Measurements from ENCODE around the gene CTNNA1.

CTNNA1 gene

DNA sequence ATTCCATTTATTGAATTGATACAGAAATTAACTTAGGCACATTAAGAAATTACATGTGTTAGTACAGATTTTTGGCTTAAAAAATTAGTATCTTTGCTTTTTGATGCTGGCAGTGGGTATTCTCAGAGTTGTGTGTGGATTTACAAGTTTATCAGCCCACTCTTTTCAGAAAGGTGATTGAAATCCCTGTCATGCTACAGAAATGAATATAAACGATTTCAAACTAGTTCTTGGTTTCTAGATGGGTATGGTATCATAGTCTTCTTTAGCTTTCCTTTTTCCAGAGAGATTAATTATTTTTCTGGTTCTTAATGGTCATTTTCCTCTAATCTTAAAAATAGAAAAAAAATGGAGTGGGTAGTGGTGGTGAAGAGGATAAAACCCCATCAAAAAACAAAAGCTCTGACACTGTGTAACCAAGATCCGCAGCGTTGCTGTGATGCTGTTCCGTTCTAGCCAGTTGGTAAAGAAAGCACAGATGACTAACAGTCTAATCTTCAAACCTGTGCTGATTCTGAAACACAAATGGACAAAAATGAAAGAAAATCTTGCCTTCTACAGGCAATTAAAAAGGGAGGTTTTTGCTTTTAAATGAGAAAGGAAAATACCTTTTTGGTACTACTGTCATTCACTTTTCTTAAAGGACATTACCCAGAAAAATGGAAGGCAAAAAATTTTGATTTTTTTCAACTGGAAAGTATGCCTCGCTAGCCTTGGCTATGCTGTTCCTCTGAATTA is 116.7 kb downstream of the CTNNA1 start:
- DNase-seq, result peak; percentile 3

DNA sequence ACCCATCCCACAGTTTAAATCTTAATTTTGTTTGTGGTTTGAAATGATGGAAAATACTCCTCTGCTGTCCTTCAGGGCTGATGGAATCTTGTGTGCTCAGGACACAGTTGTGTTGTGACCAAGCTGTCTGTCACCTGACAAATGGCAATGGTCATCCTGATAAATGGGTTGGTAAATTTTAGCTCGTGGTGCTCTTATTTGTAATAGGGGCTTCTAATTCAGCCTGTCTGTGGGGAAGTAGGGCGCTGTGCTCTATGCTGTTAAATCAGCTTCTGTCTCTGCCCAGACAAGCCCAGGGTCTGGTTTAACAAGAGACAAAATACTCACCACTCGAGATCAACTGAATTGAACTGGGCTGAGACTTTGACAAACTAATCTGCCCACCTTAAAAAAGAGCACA is 117.4 kb downstream of the CTNNA1 start:
- DNase-seq, result no peak

DNA sequence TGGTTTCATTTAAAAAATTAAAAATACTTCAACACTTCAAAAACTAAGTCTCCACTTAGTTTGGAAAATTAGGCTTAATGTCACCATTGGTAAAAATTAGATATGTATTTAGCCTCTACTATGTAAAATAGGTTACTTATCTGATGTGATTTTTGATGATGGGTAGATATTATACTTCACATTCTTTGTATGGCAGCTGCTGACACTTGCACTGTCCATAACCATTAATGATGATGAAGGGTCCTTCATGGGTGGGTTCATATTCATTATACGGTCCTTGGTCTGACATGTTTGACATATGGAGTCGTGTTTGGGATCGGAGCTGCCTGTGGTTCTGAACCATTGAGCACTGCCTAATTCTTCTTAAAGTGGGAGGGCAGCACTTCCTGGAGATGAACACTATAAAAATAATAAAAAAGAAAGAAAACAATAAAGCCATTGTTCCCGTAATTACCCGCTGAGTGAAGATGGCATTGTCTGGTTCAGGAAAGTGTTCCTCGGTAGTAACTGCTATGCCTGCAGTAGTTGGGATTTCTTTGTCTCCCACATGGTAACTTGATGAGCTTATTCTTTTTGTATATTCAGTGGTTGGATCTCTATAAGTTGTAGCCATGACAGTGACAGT is 119.7 kb downstream of the CTNNA1 start:
- no peak for DNase-seq

DNA sequence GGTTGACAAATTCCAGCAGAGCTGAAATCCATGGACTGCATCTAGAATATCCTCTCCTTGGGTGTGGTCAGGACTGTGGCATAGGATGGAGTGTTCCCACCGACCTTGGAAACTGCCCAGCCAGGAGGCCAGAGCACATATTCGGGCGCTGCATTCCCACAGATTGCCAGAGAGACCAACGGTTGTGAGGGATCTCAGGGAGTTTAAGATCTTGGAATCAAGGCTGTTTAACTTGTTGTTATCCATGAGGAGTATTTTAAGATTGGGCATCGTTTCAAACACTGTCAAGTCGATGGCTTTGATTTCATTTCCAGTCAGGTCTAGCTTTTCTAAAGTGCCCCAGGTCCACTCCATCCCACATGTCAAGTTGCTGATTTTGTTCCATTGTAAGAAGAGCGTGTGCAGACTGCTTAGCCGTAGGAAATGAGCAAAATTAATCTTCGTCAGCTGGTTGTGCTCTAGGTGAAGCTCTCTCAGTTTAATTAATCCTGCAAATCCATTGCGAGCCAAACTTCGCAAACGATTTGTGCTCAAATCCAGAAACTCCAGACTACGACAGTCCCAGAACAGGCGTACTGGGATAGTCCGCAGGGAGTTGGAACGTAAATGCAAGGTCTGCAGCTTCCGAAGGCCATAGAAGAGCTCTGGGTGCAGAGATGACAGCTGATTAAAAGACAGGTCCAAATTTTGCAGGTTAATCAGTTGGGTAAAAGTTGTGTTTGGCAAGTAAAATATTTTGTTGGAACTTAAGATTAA is 120.4 kb downstream of the CTNNA1 start:
- no peak for DNase-seq

DNA sequence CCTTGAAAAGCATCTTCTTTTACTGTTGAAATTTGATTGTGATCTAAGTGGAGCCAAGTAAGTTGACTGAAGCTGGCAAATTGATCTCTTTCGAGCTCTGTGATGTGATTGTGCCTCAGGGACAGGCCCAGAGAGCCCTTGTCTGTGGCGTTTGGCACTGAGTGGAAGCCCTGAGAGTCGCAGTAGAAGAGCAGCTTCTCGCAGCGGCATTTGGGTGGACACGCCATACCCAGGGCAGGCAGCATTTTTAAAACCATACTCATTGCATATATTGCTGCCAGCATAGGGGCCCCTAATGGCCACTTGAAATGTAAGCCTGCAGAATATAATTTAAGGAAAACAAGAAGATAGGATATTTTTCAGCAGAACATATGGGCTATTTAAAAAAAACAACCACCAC is 121.0 kb downstream of the CTNNA1 start:
- DNase-seq, result no peak

DNA sequence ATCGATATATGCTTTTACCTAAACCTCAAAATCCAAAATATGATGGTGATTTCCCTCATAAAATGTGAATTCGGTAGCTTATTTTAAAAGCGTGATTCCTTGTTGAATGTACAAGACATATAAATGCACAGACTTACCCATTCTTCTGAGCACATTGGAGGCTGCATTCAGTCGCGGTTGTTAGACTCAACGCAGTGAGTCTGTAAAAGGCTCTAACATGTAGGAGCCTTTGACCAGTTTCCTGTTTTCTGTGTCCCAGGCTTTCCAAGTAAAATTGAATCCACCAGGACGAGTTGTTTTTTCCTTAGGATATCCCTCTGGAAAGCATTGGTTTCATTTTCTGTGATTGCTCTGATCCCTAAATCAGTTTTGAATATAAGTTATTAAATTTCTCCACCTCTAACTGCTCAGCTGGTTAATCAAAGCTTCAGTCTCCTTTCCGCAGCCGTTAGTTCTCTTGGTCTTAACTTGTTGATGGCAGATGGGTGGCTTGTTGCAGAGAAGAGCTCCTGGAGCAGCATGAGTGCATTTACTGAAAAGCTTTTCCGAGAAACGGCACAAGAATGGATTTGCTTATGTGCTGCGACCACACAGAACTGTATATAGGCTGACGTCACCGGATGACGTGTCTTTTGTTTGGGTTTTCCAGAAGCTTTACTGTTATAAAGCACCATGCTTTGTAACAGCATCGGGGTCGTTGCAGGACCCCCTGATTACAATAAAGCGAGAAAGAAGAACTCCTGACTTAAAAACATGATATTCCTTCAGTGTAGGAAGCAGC is 121.7 kb downstream of the CTNNA1 start, which contains the start of gene LRRTM2:
Gene LRRTM2 (minus strand): TSS at position 565 of the 781 bp plus-strand sequence. CDS start 424 bp downstream, at position 141.
- no peak for DNase-seq

DNA sequence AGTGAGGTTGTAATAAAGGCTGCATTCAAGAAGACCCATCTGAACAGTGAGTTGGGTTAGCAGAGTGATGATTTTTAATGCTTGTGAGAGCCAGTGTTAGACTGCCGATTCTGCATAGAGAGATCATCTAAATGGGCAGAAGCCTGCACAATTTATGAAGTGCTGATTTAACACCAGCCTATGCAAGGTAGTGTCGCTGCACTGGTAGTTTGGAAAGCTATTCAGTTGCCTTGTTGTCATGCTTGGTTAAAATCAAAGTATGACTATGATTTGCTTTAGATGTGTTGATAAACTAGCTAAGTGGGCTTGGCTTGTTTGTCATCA is 122.3 kb downstream of the CTNNA1 start:
- no peak for DNase-seq

DNA sequence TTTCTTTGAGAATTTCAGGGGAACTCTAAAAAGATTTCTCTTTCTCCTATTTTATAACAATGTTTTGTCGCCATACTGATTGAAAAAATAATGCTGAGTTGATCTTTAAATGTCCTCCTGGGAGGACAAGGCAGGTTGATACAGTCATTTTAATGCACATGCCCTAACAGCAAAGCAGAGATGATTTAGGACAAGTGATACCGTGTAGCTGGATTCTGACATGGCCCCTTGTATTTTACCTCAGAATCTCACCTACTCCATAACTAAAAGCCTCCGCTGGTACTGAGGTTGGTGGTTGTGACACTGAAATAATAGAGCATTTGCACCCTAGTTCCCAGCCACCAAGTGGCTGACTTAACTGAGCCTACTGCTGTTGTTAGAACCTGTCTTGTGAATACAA is 122.7 kb downstream of the CTNNA1 start:
- no peak for DNase-seq

DNA sequence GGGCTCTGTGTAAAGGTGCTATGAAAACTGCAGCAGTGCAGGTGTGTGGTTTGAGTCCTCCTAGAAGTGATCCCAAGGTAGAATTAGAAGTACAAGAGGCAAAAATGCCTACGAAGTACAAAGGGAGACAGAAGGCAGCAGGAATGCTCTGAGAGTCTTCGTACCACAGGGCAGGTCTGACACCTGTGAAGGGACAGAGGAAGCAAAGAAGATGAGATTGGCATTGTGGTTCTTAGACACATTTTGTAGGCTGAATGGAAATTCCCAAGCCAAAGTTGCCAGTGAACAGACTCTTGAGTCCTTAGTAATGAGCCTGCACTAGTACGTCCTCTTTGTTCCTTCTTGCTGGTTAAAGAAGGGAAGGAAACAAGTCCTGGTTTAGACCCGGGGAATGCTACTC is 123.6 kb downstream of the CTNNA1 start:
- DNase-seq, result no peak

DNA sequence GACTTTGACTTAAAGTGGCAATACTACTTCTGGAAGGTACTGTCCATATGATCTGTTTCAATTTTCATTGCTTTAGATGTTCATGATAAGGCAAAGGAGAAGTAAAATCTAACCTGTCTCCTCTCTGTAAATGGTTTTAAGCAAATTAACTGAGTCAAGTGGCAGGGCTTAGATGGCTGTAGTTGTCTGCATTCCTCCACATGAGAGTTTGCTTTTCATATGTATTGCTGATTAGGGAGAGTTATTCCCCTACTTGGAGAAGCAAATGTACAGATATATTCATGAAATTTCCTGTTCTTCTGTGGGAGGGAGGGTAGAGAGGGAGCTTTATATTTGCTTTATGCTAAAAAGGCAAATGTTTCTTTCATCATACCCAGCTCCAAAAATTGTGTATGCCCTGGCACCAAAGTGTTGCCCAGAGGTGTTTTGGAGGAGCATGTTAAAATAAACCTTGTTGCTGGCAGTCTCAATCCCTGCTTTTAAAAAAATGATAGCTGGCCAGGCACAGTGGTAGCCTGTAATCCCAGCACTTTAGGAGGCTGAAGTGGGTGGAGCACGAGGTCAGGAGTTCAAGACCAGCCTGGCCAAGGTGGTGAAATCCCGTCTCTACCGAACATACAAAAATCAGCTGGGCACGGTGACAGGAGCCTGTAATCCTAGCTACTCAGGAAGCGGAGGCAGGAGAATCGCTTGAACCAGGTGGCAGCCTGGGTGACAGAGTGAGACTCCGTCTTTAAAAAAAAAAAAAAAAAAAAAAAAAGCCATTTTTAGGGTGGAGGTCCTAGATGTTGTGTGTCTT is 125.4 kb downstream of the CTNNA1 start:
- no peak for DNase-seq

DNA sequence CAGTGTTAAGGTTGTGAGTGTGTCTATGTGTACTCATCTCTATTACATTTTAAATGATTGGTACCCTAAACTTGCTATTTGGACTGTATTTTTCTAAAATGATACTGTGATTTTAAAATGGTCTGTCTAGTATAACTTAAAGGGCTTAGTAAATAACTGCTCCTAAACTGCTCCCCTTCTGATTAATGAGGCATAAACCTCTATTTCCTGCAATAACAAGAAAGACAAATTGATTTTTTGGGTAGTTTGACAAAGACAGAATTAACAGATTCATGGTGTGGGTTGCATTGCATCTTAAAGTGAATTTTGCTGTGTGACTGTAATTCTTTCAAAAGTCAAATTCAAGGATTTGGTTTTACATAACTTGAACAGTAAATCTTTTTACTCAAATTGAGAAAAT is 130.0 kb downstream of the CTNNA1 start:
- DNase-seq, result no peak

DNA sequence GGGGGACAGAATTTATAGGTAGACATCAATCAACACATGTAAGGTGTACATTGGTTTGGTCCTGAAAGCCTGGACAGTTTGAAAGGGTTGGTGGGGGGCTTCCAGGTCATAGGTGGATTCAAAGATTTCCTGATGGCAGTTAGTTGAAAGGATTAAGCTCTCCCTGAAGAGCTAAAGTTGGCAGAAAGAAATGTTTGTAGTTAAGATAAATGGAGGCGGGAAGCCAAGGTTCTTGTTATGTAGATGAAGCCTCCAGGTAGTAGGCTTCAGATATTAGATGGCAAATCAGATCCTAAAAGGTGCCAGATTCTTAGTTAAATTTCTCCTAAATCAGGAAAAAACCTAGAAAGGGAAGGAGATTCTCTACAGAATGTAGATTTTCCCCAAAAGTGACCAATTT is 130.9 kb downstream of the CTNNA1 start:
- no peak for DNase-seq

DNA sequence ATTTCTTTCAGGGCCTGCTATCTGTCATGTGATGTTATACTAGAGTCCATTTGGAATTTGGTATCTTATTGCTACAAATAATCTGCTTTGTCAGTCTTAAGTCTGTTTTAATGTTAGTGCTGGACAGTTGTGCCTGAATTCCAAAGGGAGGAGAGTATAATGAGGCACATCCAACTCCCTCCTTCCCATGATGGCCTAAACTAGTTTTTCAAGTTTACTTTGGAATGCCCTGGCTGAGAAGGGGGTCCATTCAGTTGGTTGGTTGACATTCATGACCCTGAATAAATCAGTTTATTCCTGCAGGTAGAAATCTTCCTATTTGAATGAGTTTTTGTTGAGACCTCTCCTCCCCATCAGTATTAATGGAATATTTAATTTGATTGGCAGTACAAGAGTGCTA is 131.3 kb downstream of the CTNNA1 start:
- DNase-seq, result no peak

DNA sequence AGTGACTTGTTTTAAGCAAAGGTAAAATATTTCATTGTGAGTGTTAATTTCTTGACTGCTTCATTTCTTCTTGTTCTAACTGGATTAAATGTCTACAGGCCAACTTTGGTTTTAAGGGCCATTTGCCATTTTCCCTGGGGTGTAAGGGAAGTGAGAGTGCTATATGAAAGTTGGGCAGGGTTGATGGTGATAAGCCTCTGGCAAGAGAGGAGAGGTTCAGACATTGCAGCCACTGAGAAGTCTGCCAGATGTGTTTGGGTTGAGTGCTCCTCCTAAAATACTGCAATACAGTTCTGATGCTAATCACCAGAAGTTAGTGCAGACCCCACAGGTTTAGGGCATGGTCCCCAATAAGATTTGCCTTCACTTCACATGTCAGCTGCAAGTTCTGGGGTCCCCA is 136.8 kb downstream of the CTNNA1 start:
- DNase-seq, result no peak

DNA sequence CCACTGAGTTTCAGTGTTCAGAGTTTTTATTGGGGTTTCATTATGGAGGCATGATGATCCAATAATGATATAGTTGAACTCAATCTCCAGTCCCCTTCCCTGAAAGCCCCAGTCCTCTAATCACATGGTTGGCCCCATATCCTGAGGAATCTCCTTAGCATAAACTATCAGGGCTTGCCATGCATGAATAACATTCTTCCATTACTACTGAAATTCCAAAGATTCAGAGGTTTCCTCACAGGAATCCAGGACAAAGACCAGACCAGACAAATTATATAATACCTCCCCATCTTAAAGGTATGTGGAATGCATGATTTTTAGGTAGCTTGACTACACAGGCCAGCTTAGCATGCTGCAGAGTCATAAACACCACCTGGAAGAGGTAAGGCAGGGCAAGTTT is 137.4 kb downstream of the CTNNA1 start:
- DNase-seq, result no peak

DNA sequence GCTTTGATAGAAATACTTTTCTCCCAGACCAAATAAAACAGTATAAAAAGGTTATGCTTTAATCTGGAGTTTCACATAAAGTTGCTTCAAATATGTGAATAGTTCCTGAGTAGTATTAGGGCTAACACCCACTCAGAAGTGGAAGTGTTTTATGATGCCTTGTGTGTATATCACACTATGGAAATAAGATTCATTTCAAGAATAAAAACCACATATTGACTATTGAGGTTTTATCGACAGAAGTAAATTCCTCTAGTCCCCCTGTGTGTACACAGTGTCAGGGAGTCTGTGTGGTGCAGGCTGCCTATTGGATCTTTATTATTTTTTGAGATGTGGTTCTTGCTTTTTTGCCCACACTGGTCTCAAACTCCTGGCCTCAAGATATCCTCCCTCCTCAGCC is 142.7 kb downstream of the CTNNA1 start:
- no peak for DNase-seq

DNA sequence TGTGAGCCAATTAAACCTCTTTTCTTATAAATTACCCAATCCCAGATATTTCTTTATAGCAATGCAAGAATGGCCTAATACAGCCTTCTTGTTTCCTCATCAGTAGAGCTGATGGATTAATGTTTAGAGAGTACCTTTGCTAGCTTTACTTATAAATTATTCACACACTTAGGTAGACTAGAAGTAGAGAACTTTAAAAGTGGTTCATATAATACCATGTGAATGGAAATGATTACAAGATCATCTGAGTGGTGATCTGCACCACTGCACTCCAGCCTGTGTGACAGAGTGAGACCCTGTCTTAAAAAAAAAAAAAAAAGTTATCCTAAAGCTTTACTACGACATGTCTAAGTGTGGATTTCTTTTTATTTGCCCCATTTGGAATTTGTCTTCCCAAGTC is 145.1 kb downstream of the CTNNA1 start:
- DNase-seq, result no peak

DNA sequence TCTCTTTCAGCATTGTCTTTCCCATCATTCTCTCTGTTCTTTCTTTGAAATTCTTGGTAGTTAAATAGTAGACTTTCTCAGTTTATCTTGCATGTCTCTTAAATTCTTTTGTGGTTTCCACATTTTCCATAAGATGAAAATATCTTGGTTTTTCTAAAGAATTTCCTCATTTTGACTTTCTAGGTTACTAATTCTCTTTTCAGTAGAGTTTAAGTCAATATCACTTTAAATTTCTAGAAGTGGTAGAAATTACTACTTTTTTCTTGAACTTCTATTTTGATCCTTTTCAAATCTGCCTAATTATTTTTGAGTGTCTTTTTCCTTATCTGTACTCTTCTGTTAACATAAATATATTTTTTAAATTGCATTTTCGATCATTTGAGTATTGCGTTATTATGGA is 145.5 kb downstream of the CTNNA1 start:
- DNase-seq, result no peak

DNA sequence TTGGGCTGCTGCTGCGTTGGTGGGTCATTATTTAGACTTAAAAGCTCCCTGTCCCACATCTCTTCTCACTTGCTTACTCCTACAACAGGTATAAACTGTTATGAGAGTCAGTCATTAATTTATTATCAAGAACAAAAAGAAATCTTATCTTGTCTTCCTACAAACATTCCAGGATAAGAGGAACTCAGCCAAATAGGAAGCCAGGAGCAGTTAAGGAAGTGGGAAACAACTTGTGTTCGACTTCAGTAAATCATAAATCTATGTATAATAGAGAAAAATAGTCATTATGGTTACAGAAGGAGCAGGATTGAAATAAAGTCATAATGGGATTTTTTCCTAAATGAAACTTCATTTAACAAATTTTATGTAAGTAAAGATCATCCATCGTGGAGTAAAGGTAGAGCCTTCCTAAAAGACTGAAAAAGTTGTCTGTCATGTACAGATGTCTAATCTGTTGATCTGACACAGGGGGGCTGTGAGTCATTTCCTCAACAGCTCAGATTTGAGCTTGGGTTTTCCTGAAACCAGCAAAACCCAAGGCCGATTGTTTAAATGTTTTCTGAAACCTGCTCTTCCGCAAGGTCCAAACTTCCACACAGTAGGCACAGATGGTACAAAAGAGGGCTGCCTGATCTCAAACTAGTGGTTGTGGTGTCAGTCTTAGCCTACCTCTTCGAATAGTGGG is 147.2 kb downstream of the CTNNA1 start:
- DNase-seq, result peak; percentile 6

DNA sequence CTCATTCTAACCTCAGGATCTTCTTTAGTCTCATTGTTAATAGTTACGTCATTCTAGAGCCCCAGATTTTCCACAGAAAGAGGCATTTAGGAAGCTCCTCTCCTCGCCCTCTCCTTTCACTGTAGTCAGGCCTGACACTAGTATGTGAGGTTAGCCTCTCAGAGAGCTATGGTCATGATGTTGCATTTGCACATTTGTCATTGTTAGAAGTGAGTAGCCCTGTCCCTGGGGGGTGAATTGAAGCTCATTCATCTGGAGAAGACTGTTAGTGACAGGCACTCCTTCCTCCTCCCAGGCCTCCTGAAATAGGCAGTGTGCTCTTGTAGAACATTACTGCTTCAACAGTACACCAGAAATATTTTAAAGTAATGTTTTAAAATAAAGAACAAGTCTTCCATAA is 148.5 kb downstream of the CTNNA1 start:
- DNase-seq, result no peak

DNA sequence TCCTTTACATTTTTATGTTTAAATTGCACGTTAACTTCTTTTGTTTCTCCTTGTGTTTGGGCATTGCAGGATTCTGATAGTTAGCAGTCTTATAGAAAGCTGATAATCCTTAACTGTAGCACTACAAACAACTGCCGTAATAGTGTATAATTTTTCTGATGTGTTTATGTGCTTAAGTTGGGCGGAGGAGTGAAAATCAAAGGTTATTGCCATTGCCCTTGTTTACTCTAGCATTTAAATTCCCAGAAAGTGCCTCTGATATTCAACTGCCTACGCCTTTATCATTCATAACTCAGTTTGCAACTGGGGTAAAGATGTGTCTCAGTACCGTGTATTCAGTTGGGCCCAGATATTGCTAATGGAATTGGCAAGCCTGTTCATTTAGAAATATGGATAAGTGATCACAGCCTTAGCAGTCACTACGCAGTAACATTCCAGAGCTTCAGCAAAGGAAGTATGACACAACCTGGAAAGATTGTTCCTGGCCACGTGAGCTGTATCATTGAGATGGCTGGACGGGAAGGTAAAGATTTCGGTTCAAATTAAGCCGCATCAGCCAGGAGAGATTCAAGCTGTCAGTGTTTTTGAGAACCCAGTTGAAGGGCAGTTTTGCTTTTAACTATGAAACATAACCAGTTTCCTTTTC is 150.0 kb downstream of the CTNNA1 start:
- DNase-seq, result no peak
